ACC112 (cell line): ENCODE data around the gene LYPD6.

ENCODE experiments used
- H2AFZ ChIP-seq: fragments of 200-600 bp; sonication (generic); one replicate; pipeline ENCODE4 v1.6.0; 2017; ENCODE audit warnings: antibody characterized with exemption, low read length; ENCODE audit not compliant: unreplicated experiment
- H3K27ac ChIP-seq: fragments of 200-600 bp; sonication (generic); 2 replicates; pipeline ENCODE4 v1.5.1; 2014; ENCODE audit warnings: low read depth, mild to moderate bottlenecking, antibody characterized with exemption, low read length, moderate library complexity
- H3K27me3 ChIP-seq: fragments of 200-600 bp; sonication (generic); 2 replicates; pipeline ENCODE4 v1.6.1; 2014; ENCODE audit warnings: mild to moderate bottlenecking, antibody characterized with exemption, low read length, moderate library complexity, mixed read lengths; ENCODE audit not compliant: insufficient read depth
- H3K36me3 ChIP-seq: fragments of 200-600 bp; sonication (generic); 2 replicates; pipeline ENCODE4 v1.6.1; 2016; ENCODE audit warnings: mild to moderate bottlenecking, antibody characterized with exemption, low read length, moderate library complexity, mixed read lengths; ENCODE audit not compliant: insufficient read depth
- H3K4me1 ChIP-seq: fragments of 200-600 bp; sonication (generic); one replicate; pipeline ENCODE4 v1.6.1; 2016; ENCODE audit warnings: low read length, mixed read lengths; ENCODE audit not compliant: insufficient read depth, unreplicated experiment, control insufficient read depth
- H3K4me3 ChIP-seq: fragments of 200-600 bp; sonication (generic); 2 replicates; pipeline ENCODE4 v1.5.1; 2014; ENCODE audit warnings: mild to moderate bottlenecking, low read depth, low read length
- H3K79me2 ChIP-seq: fragments of 200-600 bp; sonication (generic); one replicate; pipeline ENCODE4 v1.6.0; 2016; ENCODE audit warnings: low read length; ENCODE audit not compliant: control insufficient read depth, unreplicated experiment, insufficient read depth

Gene LYPD6

GRCh38 chr2:149399934-149400615 lies 69.7 kb downstream of the LYPD6 start:
- Histone ChIP-seq H3K27ac (no peak overlapping the region), H2AFZ (no peak overlapping the region)

DNA sequence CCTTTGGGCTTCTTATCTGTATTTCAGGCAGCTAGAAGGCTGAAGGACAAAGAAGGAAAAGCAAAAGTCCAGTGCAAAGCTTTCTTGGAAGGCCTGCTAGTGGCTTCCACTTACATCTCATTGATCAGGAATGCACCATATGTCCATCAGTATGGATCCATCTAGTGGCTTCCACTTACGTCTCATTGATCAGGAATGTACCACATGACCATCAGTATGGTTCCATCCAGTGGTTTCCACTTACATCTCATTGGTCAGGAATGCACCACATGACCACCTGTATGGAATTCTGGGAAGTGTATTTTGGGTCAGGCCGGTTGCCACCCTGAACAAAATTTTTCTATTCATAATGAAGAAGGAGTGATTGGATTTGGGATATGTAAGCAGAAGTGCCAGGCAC lies 70.6 kb downstream of the LYPD6 start:
- H2AFZ ChIP-seq = no peak overlapping the region
- H3K79me2 ChIP-seq = no peaks in the 10 kb centered on the region
- no peak overlapping the region for H3K4me3 ChIP-seq
- no peaks in the 10 kb centered on the region for H3K36me3 ChIP-seq
- no peak overlapping the region for H3K27ac ChIP-seq
- H3K4me1 ChIP-seq = no peaks in the 10 kb centered on the region
- no peaks in the 10 kb centered on the region for H3K27me3 ChIP-seq

More at GRCh38 chr2:149399934-149400615, 69.7 kb downstream of the LYPD6 start:
- Histone ChIP-seq H3K79me2 (no peaks in the 10 kb centered on the region), H3K4me3 (no peak overlapping the region), H3K36me3 (no peaks in the 10 kb centered on the region), H3K4me1 (no peaks in the 10 kb centered on the region), H3K27me3 (no peaks in the 10 kb centered on the region)

DNA sequence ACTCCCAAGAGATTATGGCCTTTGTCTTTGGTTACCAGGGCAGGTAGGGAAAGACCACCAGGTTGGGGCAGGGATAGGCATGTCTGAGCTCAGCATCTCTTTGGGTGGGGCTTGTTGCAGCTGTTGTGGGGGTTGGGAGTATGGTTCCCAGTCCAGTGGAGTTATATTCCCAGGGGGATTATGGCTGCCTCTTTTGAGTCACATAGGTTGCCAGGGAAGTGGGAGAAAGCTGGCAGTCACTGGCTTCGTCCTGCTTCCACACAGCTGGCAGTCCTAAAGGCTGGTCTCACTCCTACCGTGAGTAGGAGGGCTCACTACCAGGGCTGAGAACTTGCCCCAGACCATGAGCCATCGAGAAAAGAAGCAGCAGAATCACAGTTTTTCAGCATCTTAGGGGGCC lies 79.1 kb downstream of the LYPD6 start:
- Histone ChIP-seq H3K36me3 (no peaks in the 10 kb centered on the region), H3K4me1 (no peaks in the 10 kb centered on the region), H3K4me3 (no peak overlapping the region), H3K27ac (no peak overlapping the region), H3K27me3 (no peaks in the 10 kb centered on the region), H3K79me2 (no peaks in the 10 kb centered on the region), H2AFZ (no peak overlapping the region)

- H2AFZ ChIP-seq = no peak overlapping the region
- no peaks in the 10 kb centered on the region for H3K79me2 ChIP-seq
- no peaks in the 10 kb centered on the region for H3K4me1 ChIP-seq
- H3K27ac ChIP-seq = no peak overlapping the region
- no peaks in the 10 kb centered on the region for H3K36me3 ChIP-seq
- no peak overlapping the region for H3K4me3 ChIP-seq
- no peaks in the 10 kb centered on the region for H3K27me3 ChIP-seq
Observed at GRCh38 chr2:149410701-149411484, 80.5 kb downstream of the LYPD6 start.

GRCh38 chr2:149413487-149413886 lies 83.1 kb downstream of the LYPD6 start:
- Histone ChIP-seq H3K79me2 (no peaks in the 10 kb centered on the region), H3K4me3 (no peak overlapping the region), H3K36me3 (no peaks in the 10 kb centered on the region), H3K27ac (no peak overlapping the region), H2AFZ (no peak overlapping the region), H3K4me1 (no peaks in the 10 kb centered on the region), H3K27me3 (no peaks in the 10 kb centered on the region)

- Histone ChIP-seq H3K27me3 (no peaks in the 10 kb centered on the region), H3K4me3 (no peak overlapping the region), H3K36me3 (no peaks in the 10 kb centered on the region), H2AFZ (no peak overlapping the region), H3K79me2 (no peaks in the 10 kb centered on the region), H3K4me1 (no peaks in the 10 kb centered on the region), H3K27ac (no peak overlapping the region)
Observed at GRCh38 chr2:149415086-149415485, 84.7 kb downstream of the LYPD6 start.

GRCh38 chr2:149418065-149418464 lies 87.7 kb downstream of the LYPD6 start:
- Histone ChIP-seq H3K27ac (no peak overlapping the region), H3K4me1 (peaks cover 11% of the 10 kb centered on the region), H2AFZ (no peak overlapping the region), H3K4me3 (no peak overlapping the region), H3K79me2 (no peaks in the 10 kb centered on the region), H3K27me3 (no peaks in the 10 kb centered on the region), H3K36me3 (no peaks in the 10 kb centered on the region)

DNA sequence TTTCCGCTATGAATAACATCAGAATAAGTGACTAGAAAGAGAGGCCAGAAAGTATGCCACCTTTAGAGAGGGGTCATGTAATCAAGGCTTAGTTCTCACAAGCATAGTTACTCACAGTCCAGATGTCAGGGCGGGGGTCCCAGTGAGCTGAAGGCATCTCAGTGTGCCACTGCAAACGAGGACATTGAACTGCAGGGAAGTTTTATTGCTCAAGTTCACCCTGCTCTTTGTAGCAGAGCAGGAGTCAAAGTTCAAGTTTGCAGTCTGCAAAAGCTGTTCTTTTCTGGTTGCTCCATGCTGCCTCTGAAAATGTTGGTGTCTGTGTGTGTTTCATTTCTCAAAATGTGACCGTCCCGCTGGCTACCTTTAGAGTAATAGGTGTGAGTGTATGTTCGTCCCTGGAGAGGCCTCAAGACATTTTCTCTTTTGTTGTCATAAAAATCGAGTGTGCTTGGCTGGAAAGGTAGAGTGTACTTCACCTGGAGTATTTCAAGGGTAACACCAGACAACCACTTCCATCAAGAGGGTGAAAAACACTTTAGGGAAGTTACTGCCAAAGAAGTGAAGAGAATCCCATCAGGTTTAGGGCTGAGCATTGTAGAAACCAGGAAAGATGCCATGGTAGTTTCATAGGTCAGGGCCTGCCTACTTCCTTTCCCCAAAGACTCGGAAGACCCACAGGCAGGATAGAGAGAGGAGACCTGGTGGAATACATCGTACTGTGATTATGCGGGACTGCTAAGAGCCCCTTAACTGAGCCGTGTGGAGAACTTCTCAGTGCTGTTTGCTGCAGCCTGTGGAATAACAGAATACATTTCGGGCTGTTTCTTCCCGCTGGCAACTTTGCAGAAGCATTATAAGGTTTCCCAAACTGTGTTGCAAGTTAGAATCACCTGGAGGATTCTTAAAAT lies 89.9 kb downstream of the LYPD6 start:
- Histone ChIP-seq H3K27ac (no peak overlapping the region), H3K4me1 (peaks cover 11% of the 10 kb centered on the region), H3K27me3 (no peaks in the 10 kb centered on the region), H2AFZ (no peak overlapping the region), H3K4me3 (no peak overlapping the region), H3K36me3 (no peaks in the 10 kb centered on the region), H3K79me2 (no peaks in the 10 kb centered on the region)

GRCh38 chr2:149421791-149422190 lies 91.4 kb downstream of the LYPD6 start:
- Histone ChIP-seq H3K4me1 (peaks cover 11% of the 10 kb centered on the region), H3K27ac (no peak overlapping the region), H3K27me3 (no peaks in the 10 kb centered on the region), H3K79me2 (no peaks in the 10 kb centered on the region), H3K36me3 (no peaks in the 10 kb centered on the region), H2AFZ (no peak overlapping the region), H3K4me3 (no peak overlapping the region)

GRCh38 chr2:149422337-149422990 lies 92.1 kb downstream of the LYPD6 start:
- Histone ChIP-seq H2AFZ (no peak overlapping the region), H3K27ac (no peak overlapping the region), H3K79me2 (no peaks in the 10 kb centered on the region), H3K36me3 (no peaks in the 10 kb centered on the region), H3K27me3 (no peaks in the 10 kb centered on the region), H3K4me1 (peaks cover 11% of the 10 kb centered on the region), H3K4me3 (no peak overlapping the region)
